Measurements from ENCODE around the gene TERT.

DNA sequence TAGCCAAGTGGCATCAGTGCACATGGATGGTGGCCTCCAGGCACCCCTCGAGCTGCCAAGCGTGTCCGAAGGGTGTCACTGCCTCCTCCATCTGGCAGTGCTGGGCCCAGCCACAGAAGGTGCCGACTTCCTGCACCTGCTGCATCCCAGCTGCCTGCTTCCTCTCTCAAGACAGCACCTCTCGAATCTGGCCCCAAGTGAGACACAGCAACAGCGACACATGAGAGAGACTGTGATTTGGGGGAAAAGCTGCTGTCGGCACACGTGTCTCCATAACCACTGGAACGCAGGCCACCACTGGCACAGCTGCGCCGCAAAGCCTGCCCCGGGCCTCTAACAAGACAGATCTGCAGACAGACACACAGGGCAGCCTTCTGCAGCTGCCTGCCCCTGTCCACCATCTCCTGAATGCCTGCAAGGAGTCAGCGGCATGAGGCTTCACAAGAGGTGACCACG is 41.3 kb upstream of the TERT start:
- TF ChIP-seq, protein P1, sequence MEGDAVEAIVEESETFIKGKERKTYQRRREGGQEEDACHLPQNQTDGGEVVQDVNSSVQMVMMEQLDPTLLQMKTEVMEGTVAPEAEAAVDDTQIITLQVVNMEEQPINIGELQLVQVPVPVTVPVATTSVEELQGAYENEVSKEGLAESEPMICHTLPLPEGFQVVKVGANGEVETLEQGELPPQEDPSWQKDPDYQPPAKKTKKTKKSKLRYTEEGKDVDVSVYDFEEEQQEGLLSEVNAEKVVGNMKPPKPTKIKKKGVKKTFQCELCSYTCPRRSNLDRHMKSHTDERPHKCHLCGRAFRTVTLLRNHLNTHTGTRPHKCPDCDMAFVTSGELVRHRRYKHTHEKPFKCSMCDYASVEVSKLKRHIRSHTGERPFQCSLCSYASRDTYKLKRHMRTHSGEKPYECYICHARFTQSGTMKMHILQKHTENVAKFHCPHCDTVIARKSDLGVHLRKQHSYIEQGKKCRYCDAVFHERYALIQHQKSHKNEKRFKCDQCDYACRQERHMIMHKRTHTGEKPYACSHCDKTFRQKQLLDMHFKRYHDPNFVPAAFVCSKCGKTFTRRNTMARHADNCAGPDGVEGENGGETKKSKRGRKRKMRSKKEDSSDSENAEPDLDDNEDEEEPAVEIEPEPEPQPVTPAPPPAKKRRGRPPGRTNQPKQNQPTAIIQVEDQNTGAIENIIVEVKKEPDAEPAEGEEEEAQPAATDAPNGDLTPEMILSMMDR (IDR thresholded peaks at IDR 0.05), result no peak
- no peak for TF ChIP-seq POLR2A (IDR thresholded peaks at IDR 0.05)

Data from body of pancreas (tissue), 4 donors.